DOHH2 (cell line): Measurements from ENCODE around the gene SLC30A9.

ENCODE experiments used
- H3F3A ChIP-seq: fragments of 200-600 bp; sonication (generic), shearing (Covaris generic); 2 replicates; pipeline ENCODE4 v1.6.0; 2016; ENCODE audit warnings: antibody characterized with exemption, mild to moderate bottlenecking; ENCODE audit not compliant: control insufficient read depth, insufficient read depth
- H3K27ac ChIP-seq: fragments of 200-600 bp; sonication (generic); 2 replicates; pipeline ENCODE4 v1.5.1; 2014; ENCODE audit warnings: low read depth, mild to moderate bottlenecking, low read length, moderate library complexity
- H3K27me3 ChIP-seq: fragments of 200-600 bp; sonication (generic); 2 replicates; pipeline ENCODE4 v1.6.1; 2014; ENCODE audit warnings: mild to moderate bottlenecking, low read length, mixed read lengths; ENCODE audit not compliant: control insufficient read depth
- H3K36me3 ChIP-seq: fragments of 200-600 bp; sonication (generic); 2 replicates; pipeline ENCODE4 v1.6.1; 2014; ENCODE audit warnings: mild to moderate bottlenecking, low read length, moderate library complexity, mixed read lengths; ENCODE audit not compliant: control insufficient read depth
- H3K4me1 ChIP-seq: fragments of 200-600 bp; sonication (generic); 2 replicates; pipeline ENCODE4 v1.6.1; 2014; ENCODE audit warnings: mild to moderate bottlenecking, low read length, mixed read lengths; ENCODE audit not compliant: control insufficient read depth
- H3K4me2 ChIP-seq: fragments of 200-600 bp; sonication (generic); 2 replicates; pipeline ENCODE4 v1.6.0; 2014; ENCODE audit warnings: mild to moderate bottlenecking, low read length, moderate library complexity
- H3K4me3 ChIP-seq: fragments of 200-600 bp; sonication (generic); 2 replicates; pipeline ENCODE4 v1.5.1; 2014; ENCODE audit warnings: mild to moderate bottlenecking, low read length, mixed read lengths
- H3K79me2 ChIP-seq: fragments of 200-600 bp; sonication (generic); 2 replicates; pipeline ENCODE4 v1.6.1; 2014; ENCODE audit warnings: mild to moderate bottlenecking, low read length, mixed read lengths; ENCODE audit not compliant: control insufficient read depth
- H3K9me2 ChIP-seq: fragments of 200-600 bp; sonication (generic); replicated peaks from 2 replicates; pipeline ENCODE4 v1.6.1; 2014; ENCODE audit warnings: mild to moderate bottlenecking, low read length, mixed read lengths; ENCODE audit not compliant: control insufficient read depth
- H3K9me3 ChIP-seq: fragments of 200-600 bp; sonication (generic); 2 replicates; pipeline ENCODE4 v1.6.1; 2014; ENCODE audit warnings: antibody characterized with exemption, low read length, mixed read lengths; ENCODE audit not compliant: control insufficient read depth, insufficient read depth
- H4K20me1 ChIP-seq: fragments of 200-600 bp; sonication (generic); 2 replicates; pipeline ENCODE4 v1.6.0; 2014; ENCODE audit warnings: low read depth, mild to moderate bottlenecking, antibody characterized with exemption, low read length, moderate library complexity; ENCODE audit not compliant: control insufficient read depth, insufficient read depth
- EZH2phosphoT487 ChIP-seq: fragments of 200-600 bp; sonication (generic); IDR thresholded peaks from 2 replicates; pipeline ENCODE4 v1.6.1; 2017; ENCODE audit warnings: borderline replicate concordance, mild to moderate bottlenecking, antibody characterized with exemption, low read length, moderate library complexity, mixed read lengths
- TF ChIP-seq, protein P1 (sequence below): fragments of 200-600 bp; sonication (generic); IDR thresholded peaks from one replicate; pipeline ENCODE4 v1.5.1; 2014; ENCODE audit warnings: antibody characterized with exemption, mild to moderate bottlenecking, low read depth, low read length; ENCODE audit not compliant: poor library complexity, severe bottlenecking

SLC30A9 gene

DNA sequence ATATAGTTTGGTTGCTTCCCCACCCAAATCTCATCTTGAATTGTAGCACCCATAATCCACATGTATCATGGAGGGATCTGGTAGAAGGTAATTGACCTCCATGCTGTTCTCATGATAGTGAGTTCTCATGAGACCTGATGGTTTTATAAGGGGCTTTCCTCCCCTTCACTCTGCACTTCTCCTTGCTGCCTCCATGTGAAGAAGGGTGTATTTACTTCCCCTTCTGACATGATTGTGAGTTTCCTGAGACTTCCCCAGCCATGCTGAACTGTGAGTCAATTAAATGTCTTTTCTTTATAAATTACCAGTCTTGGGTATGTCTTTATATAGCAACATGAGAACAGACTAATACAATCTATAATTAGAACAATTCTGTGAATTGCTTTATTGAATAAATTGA lies 20.7 kb upstream of the SLC30A9 start:
- no peaks in the 10 kb centered on the region for H4K20me1 ChIP-seq
- peaks cover 5% of the 10 kb centered on the region; the same call in 1 of the 2 replicates for H3K9me3 ChIP-seq
- no peaks in the 10 kb centered on the region for H3K36me3 ChIP-seq
- no peak overlapping the region for H3K4me2 ChIP-seq
- no peaks in the 10 kb centered on the region for H3K9me2 ChIP-seq
- H3F3A ChIP-seq: no peaks in the 10 kb centered on the region
- no peaks in the 10 kb centered on the region for H3K4me1 ChIP-seq
- no peak for TF ChIP-seq EZH2phosphoT487
- TF ChIP-seq, protein P1, sequence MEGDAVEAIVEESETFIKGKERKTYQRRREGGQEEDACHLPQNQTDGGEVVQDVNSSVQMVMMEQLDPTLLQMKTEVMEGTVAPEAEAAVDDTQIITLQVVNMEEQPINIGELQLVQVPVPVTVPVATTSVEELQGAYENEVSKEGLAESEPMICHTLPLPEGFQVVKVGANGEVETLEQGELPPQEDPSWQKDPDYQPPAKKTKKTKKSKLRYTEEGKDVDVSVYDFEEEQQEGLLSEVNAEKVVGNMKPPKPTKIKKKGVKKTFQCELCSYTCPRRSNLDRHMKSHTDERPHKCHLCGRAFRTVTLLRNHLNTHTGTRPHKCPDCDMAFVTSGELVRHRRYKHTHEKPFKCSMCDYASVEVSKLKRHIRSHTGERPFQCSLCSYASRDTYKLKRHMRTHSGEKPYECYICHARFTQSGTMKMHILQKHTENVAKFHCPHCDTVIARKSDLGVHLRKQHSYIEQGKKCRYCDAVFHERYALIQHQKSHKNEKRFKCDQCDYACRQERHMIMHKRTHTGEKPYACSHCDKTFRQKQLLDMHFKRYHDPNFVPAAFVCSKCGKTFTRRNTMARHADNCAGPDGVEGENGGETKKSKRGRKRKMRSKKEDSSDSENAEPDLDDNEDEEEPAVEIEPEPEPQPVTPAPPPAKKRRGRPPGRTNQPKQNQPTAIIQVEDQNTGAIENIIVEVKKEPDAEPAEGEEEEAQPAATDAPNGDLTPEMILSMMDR: no peak
- H3K27me3 ChIP-seq: no peaks in the 10 kb centered on the region
- no peaks in the 10 kb centered on the region for H3K79me2 ChIP-seq
- no peak overlapping the region for H3K4me3 ChIP-seq
- no peak overlapping the region for H3K27ac ChIP-seq

DNA sequence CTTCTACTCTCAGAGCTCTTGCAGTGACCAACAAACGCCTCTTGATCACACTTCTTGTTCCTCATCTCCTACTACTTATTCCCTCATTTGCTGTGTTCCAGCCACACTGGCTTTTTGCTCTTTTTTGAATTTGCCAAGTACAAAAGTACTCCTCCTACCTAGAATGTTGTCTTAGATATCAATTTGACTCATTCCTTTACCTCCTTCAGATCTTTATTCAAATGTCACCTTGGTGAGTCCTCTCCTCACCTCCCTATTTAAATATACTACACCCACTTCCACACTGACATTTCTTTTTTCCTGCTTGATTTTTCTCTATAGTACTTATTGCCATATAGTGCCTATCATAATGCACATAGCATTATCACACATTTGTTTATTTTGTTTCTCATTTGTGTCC lies 15.0 kb upstream of the SLC30A9 start:
- H3K27ac ChIP-seq: no peak overlapping the region
- H3K79me2 ChIP-seq: no peaks in the 10 kb centered on the region
- H3K4me2 ChIP-seq: no peak overlapping the region

DNA sequence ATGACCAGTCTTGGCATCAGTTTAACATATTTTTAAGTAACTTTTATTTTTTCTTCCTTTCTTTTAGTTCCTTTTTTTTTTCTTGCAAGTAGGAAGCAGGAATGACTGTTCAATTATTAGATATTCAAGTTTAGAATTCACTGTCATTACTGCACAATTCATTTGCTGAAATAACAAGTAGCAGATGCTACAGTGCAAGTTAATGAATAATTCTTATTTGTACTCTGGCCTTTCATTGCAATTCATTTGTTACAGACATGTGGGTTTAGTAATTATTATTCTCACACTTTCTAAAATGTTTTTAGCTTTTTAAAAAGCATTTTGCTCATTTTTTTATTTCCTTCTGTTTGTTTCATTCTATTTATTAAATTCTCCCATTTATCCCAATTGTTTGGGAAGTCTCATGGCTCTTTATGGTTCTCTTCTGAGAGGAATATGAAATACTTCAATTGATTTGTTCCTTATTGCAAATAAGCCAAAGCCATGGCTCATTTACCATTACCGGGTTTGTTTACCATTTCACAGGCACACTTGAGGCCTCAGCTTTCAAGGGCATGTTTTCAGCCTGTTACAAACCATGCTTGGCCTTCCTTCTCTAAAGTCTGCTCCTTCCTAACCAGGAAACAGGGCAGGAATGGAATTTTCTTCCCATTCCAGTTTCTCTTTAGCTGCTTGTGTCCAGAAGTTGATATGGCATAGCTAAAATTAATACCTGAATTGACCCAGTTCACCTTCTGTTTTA lies 13.4 kb upstream of the SLC30A9 start:
- no peaks in the 10 kb centered on the region for H3K9me3 ChIP-seq
- TF ChIP-seq EZH2phosphoT487: no peak
- TF ChIP-seq, protein P1: no peak
- no peaks in the 10 kb centered on the region for H3K27me3 ChIP-seq
- no peak overlapping the region for H3K27ac ChIP-seq
- no peak overlapping the region for H3K4me2 ChIP-seq
- no peaks in the 10 kb centered on the region for H3K4me1 ChIP-seq
- H4K20me1 ChIP-seq: no peaks in the 10 kb centered on the region
- no peaks in the 10 kb centered on the region for H3K79me2 ChIP-seq
- H3F3A ChIP-seq: no peaks in the 10 kb centered on the region
- H3K36me3 ChIP-seq: no peaks in the 10 kb centered on the region
- H3K4me3 ChIP-seq: no peak overlapping the region
- no peaks in the 10 kb centered on the region for H3K9me2 ChIP-seq

More for the DNA sequence above, 15.0 kb upstream of the SLC30A9 start:
- Histone ChIP-seq H3F3A (no peaks in the 10 kb centered on the region), H3K9me2 (no peaks in the 10 kb centered on the region), H3K9me3 (no peaks in the 10 kb centered on the region), H3K36me3 (no peaks in the 10 kb centered on the region), H3K4me1 (no peaks in the 10 kb centered on the region), H3K27me3 (no peaks in the 10 kb centered on the region), H3K4me3 (no peak overlapping the region), H4K20me1 (no peaks in the 10 kb centered on the region)
- TF ChIP-seq EZH2phosphoT487: no peak
- TF ChIP-seq, protein P1: no peak
